ENCODE measurements around the gene ALG2.

Gene ALG2

GRCh38 chr9:99177576-99178366, 44.0 kb downstream of the ALG2 start:
- no peak for DNase-seq (ENCODE audit: low read depth in 4 of 4, low spot score in 1 of 4)

GRCh38 chr9:99176527-99177013, 45.2 kb downstream of the ALG2 start:
- no peak for DNase-seq (ENCODE audit: low read depth in 4 of 4, low spot score in 1 of 4)

DNA sequence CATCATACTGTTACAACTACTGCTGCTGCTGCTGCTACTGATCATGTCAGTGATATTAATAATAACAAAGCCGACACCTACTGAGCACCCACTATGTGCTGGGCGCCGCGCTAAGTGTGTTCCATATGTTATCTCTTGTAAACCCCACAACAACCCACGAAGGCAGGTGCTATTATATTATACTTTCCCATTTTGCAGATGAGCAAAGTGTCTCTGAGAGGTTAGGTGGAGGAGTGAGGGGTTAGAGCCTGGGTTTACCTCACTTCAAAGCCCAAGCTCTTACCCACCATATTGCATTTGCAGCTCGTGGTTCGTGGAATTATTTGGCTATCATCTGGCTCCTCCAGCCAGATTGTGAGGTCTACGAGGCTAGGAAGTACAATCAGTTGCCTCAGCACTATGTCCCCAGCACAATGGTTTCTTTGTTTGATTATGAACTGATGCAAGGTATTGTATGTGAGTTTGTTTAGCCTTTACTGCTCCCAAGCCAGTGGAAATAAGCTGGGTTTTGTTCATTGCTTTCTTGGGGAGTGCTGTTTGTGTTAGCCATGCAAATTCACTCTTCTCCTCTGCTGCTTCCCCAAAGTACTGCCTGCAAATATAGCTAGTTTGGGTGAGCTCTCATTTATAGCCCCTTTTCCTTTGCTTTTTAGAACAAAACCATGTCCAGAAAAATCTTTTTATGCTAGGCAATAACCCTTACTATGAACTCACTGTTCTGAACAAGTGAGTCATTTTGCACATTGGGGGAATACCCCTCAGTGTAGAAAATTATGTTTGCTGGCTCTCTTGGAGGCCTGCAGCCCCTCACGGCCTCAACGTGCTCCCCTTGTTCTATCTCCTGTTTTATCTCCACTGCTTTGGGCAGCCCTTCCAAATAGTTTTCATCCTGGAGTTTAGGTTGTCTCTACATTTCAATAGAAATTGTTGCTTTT, 47.9 kb downstream of the ALG2 start:
- no peak for DNase-seq (ENCODE audit: low read depth in 4 of 4, low spot score in 1 of 4)

- DNase-seq (ENCODE audit: low read depth in 4 of 4, low spot score in 1 of 4): no peak
Measured at GRCh38 chr9:99172124-99173091, 49.3 kb downstream of the ALG2 start.

- no peak for DNase-seq (ENCODE audit: low read depth in 4 of 4, low spot score in 1 of 4)
Measured at GRCh38 chr9:99171225-99172123, 50.3 kb downstream of the ALG2 start.

- no peak for DNase-seq (ENCODE audit: low read depth in 4 of 4, low spot score in 1 of 4)
Measured at GRCh38 chr9:99169982-99170761, 51.6 kb downstream of the ALG2 start.

GRCh38 chr9:99169086-99169485, 52.7 kb downstream of the ALG2 start:
- DNase-seq (ENCODE audit: low read depth in 4 of 4, low spot score in 1 of 4): no peak

DNA sequence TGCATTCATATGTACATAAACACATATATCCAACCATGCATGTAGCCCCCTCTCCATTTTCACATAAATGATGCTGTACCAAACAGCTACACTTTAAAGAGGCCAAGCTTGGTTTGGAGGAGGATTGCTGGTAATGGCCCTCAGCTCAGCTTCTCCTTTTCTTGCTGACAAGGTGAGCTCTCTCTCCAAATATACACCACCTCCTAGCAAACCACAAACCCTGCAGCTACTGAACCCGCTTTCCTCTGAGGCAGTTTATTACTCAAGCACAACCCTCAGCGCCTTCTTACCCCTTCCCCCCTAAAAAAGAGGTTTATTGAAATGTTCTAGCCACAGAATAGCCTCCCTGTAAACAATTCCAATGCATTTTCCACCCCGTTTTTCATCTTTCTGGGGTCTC, 54.0 kb downstream of the ALG2 start:
- DNase-seq (ENCODE audit: low read depth in 4 of 4, low spot score in 1 of 4): no peak

GRCh38 chr9:99167119-99167518, 54.6 kb downstream of the ALG2 start:
- DNase-seq (ENCODE audit: low read depth in 4 of 4, low spot score in 1 of 4): no peak
